OCI-LY3 (cell line): ENCODE data around the gene FNBP1.
"Not testable (repeated sequence)": the region's sequence is repeated elsewhere in the genome, so short reads cannot be mapped to it uniquely, and the experiment has no call there.

Source experiments
- H2AFZ ChIP-seq: fragments of 200-600, 300-600 bp; shearing (Covaris generic); 2 replicates; pipeline ENCODE4 v1.6.0; 2014; ENCODE audit warnings: antibody characterized with exemption, low read depth, low read length
- H3K27ac ChIP-seq: fragments of 200-600, 300-600 bp; sonication (generic); 2 replicates; pipeline ENCODE4 v1.5.1; 2014; ENCODE audit warnings: mild to moderate bottlenecking, low read length, moderate library complexity, mixed read lengths
- H3K27me3 ChIP-seq: fragments of 200-600, 300-600 bp; sonication (generic); 2 replicates; pipeline ENCODE4 v1.6.1; 2014; ENCODE audit warnings: low read depth, low read length, mixed read lengths
- H3K36me3 ChIP-seq: fragments of 200-600, 300-600 bp; sonication (generic); replicated peaks from 2 replicates; pipeline ENCODE3; 2014; ENCODE audit warnings: low read depth, low read length, mixed read lengths
- H3K4me1 ChIP-seq: fragments of 300-600, 200-600 bp; sonication (generic); 2 replicates; pipeline ENCODE4 v1.6.1; 2014; ENCODE audit warnings: low read length, mixed read lengths
- H3K4me2 ChIP-seq: fragments of 200-600, 300-600 bp; sonication (generic); 2 replicates; pipeline ENCODE4 v1.6.1; 2014; ENCODE audit warnings: low read length, mixed read lengths
- H3K4me3 ChIP-seq: fragments of 300-600, 200-600 bp; sonication (generic); 2 replicates; pipeline ENCODE4 v1.5.1; 2014; ENCODE audit warnings: antibody characterized with exemption, mild to moderate bottlenecking, low read length, moderate library complexity
- H3K79me2 ChIP-seq: fragments of 300-600, 200-600 bp; shearing (Covaris generic); 2 replicates; pipeline ENCODE4 v1.6.1; 2014; ENCODE audit warnings: mild to moderate bottlenecking, low read length, mixed read lengths
- H3K9ac ChIP-seq: fragments of 300-600, 200-600 bp; shearing (Covaris generic); 2 replicates; pipeline ENCODE4 v1.6.0; 2014; ENCODE audit warnings: mild to moderate bottlenecking, low read length, moderate library complexity
- H3K9me3 ChIP-seq: fragments of 200-600, 300-600 bp; shearing (Covaris generic); 2 replicates; pipeline ENCODE4 v1.6.1; 2014; ENCODE audit warnings: low read length, mixed read lengths; ENCODE audit not compliant: insufficient read depth
- H4K20me1 ChIP-seq: fragments of 200-600, 300-600 bp; sonication (generic); 2 replicates; pipeline ENCODE4 v1.6.1; 2016; ENCODE audit warnings: low read length, mixed read lengths; ENCODE audit not compliant: insufficient read depth
- CTCF ChIP-seq: fragments of 200-600, 300-600 bp; sonication (generic); IDR thresholded peaks from 2 replicates; pipeline ENCODE4 v1.5.1; 2014; ENCODE audit warnings: antibody characterized with exemption, low read length, low read depth
- EZH2phosphoT487 ChIP-seq: fragments of 200-600 bp; shearing (Covaris generic); IDR thresholded peaks from 2 replicates; pipeline ENCODE4 v1.6.1; 2018; ENCODE audit warnings: antibody characterized with exemption, mixed run types, low read depth

The FNBP1 gene

GRCh38 chr9:129987941-129988340 lies 55.0 kb downstream of the FNBP1 start:
- peak overlapping the region; percentile 86 for H3K4me2 ChIP-seq
- peaks cover 80% of the 10 kb centered on the region for H3K4me1 ChIP-seq
- H3K36me3 ChIP-seq, result peaks cover 41% of the 10 kb centered on the region
- peaks cover 100% of the 10 kb centered on the region for H3K79me2 ChIP-seq
- H3K27ac ChIP-seq, result peak overlapping the region; percentile 94
- H3K9ac ChIP-seq, result peak overlapping the region; percentile 57
- H4K20me1 ChIP-seq, result peaks cover 59% of the 10 kb centered on the region
- peak overlapping the region; percentile 50 for H3K4me3 ChIP-seq
- H2AFZ ChIP-seq, result no peak overlapping the region
- H3K9me3 ChIP-seq, result no peaks in the 10 kb centered on the region
- no peaks in the 10 kb centered on the region for H3K27me3 ChIP-seq
- TF ChIP-seq EZH2phosphoT487 (no peak), CTCF (no peak)

GRCh38 chr9:129987047-129987446 lies 55.9 kb downstream of the FNBP1 start:
- H3K79me2 ChIP-seq, result peaks cover 100% of the 10 kb centered on the region
- H3K4me3 ChIP-seq, result peak overlapping the region; percentile 50
- peak overlapping the region; percentile 57 for H3K9ac ChIP-seq
- no peaks in the 10 kb centered on the region for H3K9me3 ChIP-seq
- peak overlapping the region; percentile 94 for H3K27ac ChIP-seq
- H3K27me3 ChIP-seq, result no peaks in the 10 kb centered on the region
- no peak overlapping the region for H2AFZ ChIP-seq
- peaks cover 45% of the 10 kb centered on the region for H3K36me3 ChIP-seq
- peak overlapping the region; percentile 86 for H3K4me2 ChIP-seq
- peaks cover 72% of the 10 kb centered on the region for H3K4me1 ChIP-seq
- TF ChIP-seq CTCF (no peak), EZH2phosphoT487 (no peak)
- peaks cover 68% of the 10 kb centered on the region for H4K20me1 ChIP-seq

- H3K27ac ChIP-seq, result peak overlapping the region; percentile 38
- H3K4me2 ChIP-seq, H3K9me3 ChIP-seq, H3K9ac ChIP-seq, H2AFZ ChIP-seq, H3K27me3 ChIP-seq, H3K4me3 ChIP-seq: not testable (repeated sequence)
- H3K36me3 ChIP-seq, result peaks cover 49% of the 10 kb centered on the region
- H4K20me1 ChIP-seq, result peaks cover 85% of the 10 kb centered on the region
- H3K4me1 ChIP-seq, result peaks cover 47% of the 10 kb centered on the region
- H3K79me2 ChIP-seq, result peaks cover 100% of the 10 kb centered on the region
Measured at GRCh38 chr9:129984589-129984988, 58.4 kb downstream of the FNBP1 start.

- no peak for TF ChIP-seq EZH2phosphoT487
- no peak for TF ChIP-seq CTCF
- Histone ChIP-seq H4K20me1 (peaks cover 88% of the 10 kb centered on the region), H3K9me3 (no peaks in the 10 kb centered on the region), H3K4me1 (peaks cover 43% of the 10 kb centered on the region), H3K36me3 (peaks cover 55% of the 10 kb centered on the region), H3K4me2 (no peak overlapping the region), H3K4me3 (no peak overlapping the region), H3K27me3 (no peaks in the 10 kb centered on the region), H3K27ac (no peak overlapping the region), H2AFZ (no peak overlapping the region), H3K9ac (no peak overlapping the region), H3K79me2 (peaks cover 100% of the 10 kb centered on the region)
Measured at GRCh38 chr9:129983891-129984290, 59.1 kb downstream of the FNBP1 start.
